SU-DHL-6 (cell line): ENCODE measurements around the gene PRDM10.

ENCODE experiments used
- H2AFZ ChIP-seq: fragments of 200-600 bp; sonication (generic); 2 replicates; pipeline ENCODE4 v1.6.1; 2014; ENCODE audit warnings: low read depth, mild to moderate bottlenecking, moderate library complexity, mixed read lengths, antibody characterized with exemption, low read length; ENCODE audit not compliant: severe bottlenecking
- H3F3A ChIP-seq: fragments of 200-600 bp; shearing (Covaris generic); 2 replicates; pipeline ENCODE4 v1.6.0; 2016; ENCODE audit warnings: antibody characterized with exemption, mild to moderate bottlenecking; ENCODE audit not compliant: insufficient read depth
- H3K27ac ChIP-seq: fragments of 200-600 bp; sonication (generic); 2 replicates; pipeline ENCODE4 v1.5.1; 2016; ENCODE audit warnings: low read depth, mild to moderate bottlenecking, low read length, moderate library complexity, mixed read lengths
- H3K27me3 ChIP-seq: fragments of 200-600 bp; sonication (generic), shearing (Covaris generic); 2 replicates; pipeline ENCODE4 v1.6.0; 2014; ENCODE audit warnings: mild to moderate bottlenecking, low read length
- H3K36me3 ChIP-seq: fragments of 200-600 bp; sonication (generic); 2 replicates; pipeline ENCODE4 v1.6.1; 2014; ENCODE audit warnings: mild to moderate bottlenecking, low read length, mixed read lengths
- H3K4me2 ChIP-seq: fragments of 300-600, 200-600 bp; shearing (Covaris generic), sonication (generic); 2 replicates; pipeline ENCODE4 v1.6.0; 2014; ENCODE audit warnings: low read length, low read depth, mild to moderate bottlenecking; ENCODE audit not compliant: poor library complexity, severe bottlenecking
- H3K4me3 ChIP-seq: fragments of 200-600 bp; sonication (generic); 2 replicates; pipeline ENCODE4 v1.5.1; 2014; ENCODE audit warnings: antibody characterized with exemption, low read length, mild to moderate bottlenecking, mixed read lengths; ENCODE audit not compliant: insufficient read depth, poor library complexity, severe bottlenecking
- H3K79me2 ChIP-seq: fragments of 200-600 bp; sonication (generic); 2 replicates; pipeline ENCODE4 v1.6.1; 2014; ENCODE audit warnings: mild to moderate bottlenecking, low read length, moderate library complexity; ENCODE audit not compliant: insufficient read depth
- H3K9ac ChIP-seq: fragments of 200-600 bp; sonication (generic); 2 replicates; pipeline ENCODE4 v1.7.0; 2014; ENCODE audit warnings: mild to moderate bottlenecking, low read length
- H3K9me2 ChIP-seq: fragments of 200-600 bp; sonication (generic); replicated peaks from 2 replicates; pipeline ENCODE4 v1.6.1; 2014; ENCODE audit warnings: low read length; ENCODE audit not compliant: insufficient read depth
- H3K9me3 ChIP-seq: fragments of 200-600 bp; sonication (generic); 2 replicates; pipeline ENCODE4 v1.6.1; 2014; ENCODE audit warnings: low read length, mixed read lengths; ENCODE audit not compliant: insufficient read depth
- H4K20me1 ChIP-seq: fragments of 200-600 bp; sonication (generic); 2 replicates; pipeline ENCODE4 v1.6.1; 2014; ENCODE audit warnings: low read depth, mild to moderate bottlenecking, antibody characterized with exemption, low read length, moderate library complexity, mixed read lengths
- CTCF ChIP-seq: fragments of 200-600 bp; sonication (generic); IDR thresholded peaks from one replicate; pipeline ENCODE4 v1.5.1; 2017; ENCODE audit warnings: antibody characterized with exemption, mild to moderate bottlenecking, low read length, moderate library complexity; ENCODE audit not compliant: insufficient read depth, poor library complexity, severe bottlenecking
- EZH2phosphoT487 ChIP-seq: fragments of 200-600 bp; sonication (generic), shearing (Covaris generic); conservative IDR thresholded peaks from 2 replicates; pipeline ENCODE4 v1.6.1; 2018; ENCODE audit warnings: mild to moderate bottlenecking, antibody characterized with exemption, low read length, moderate library complexity, mixed read lengths

The PRDM10 gene

GRCh38 chr11:130029137-130029536, 26.5 kb upstream of the PRDM10 start:
- TF ChIP-seq CTCF, result no peak
- no peak for TF ChIP-seq EZH2phosphoT487
- H3K9me3 ChIP-seq, result no peaks in the 10 kb centered on the region
- no peaks in the 10 kb centered on the region for H4K20me1 ChIP-seq
- no peak overlapping the region for H3K4me2 ChIP-seq
- H3K36me3 ChIP-seq, result no peaks in the 10 kb centered on the region
- H3K27me3 ChIP-seq, result no peaks in the 10 kb centered on the region
- no peaks in the 10 kb centered on the region for H3K9me2 ChIP-seq
- H3F3A ChIP-seq, result no peaks in the 10 kb centered on the region
- no peak overlapping the region for H2AFZ ChIP-seq
- H3K27ac ChIP-seq, result no peak overlapping the region
- H3K4me3 ChIP-seq, result no peak overlapping the region
- no peaks in the 10 kb centered on the region for H3K79me2 ChIP-seq
- no peak overlapping the region for H3K9ac ChIP-seq

GRCh38 chr11:130025371-130025770, 22.7 kb upstream of the PRDM10 start:
- Histone ChIP-seq H3K79me2 (no peaks in the 10 kb centered on the region), H3K9ac (no peak overlapping the region), H3K27me3 (no peaks in the 10 kb centered on the region), H3K4me2 (no peak overlapping the region), H2AFZ (no peak overlapping the region), H3K4me3 (no peak overlapping the region), H4K20me1 (no peaks in the 10 kb centered on the region), H3K9me2 (no peaks in the 10 kb centered on the region), H3F3A (peaks cover 9% of the 10 kb centered on the region; the same call in 1 of the 2 replicates), H3K36me3 (no peaks in the 10 kb centered on the region), H3K9me3 (no peaks in the 10 kb centered on the region), H3K27ac (no peak overlapping the region)
- TF ChIP-seq EZH2phosphoT487 (no peak), CTCF (no peak)

GRCh38 chr11:130024361-130024760, 21.7 kb upstream of the PRDM10 start:
- no peaks in the 10 kb centered on the region for H4K20me1 ChIP-seq
- H3K9ac ChIP-seq, result no peak overlapping the region
- H3K79me2 ChIP-seq, result no peaks in the 10 kb centered on the region
- H3K4me2 ChIP-seq, result no peak overlapping the region
- no peak overlapping the region for H3K27ac ChIP-seq
- H3F3A ChIP-seq, result peaks cover 18% of the 10 kb centered on the region; the same call in 1 of the 2 replicates
- no peaks in the 10 kb centered on the region for H3K27me3 ChIP-seq
- H3K9me2 ChIP-seq, result no peaks in the 10 kb centered on the region
- no peaks in the 10 kb centered on the region for H3K36me3 ChIP-seq
- no peak overlapping the region for H2AFZ ChIP-seq
- H3K4me3 ChIP-seq, result no peak overlapping the region
- H3K9me3 ChIP-seq, result no peaks in the 10 kb centered on the region
- TF ChIP-seq EZH2phosphoT487, result no peak
- no peak for TF ChIP-seq CTCF

GRCh38 chr11:130023204-130023603, 20.6 kb upstream of the PRDM10 start:
- no peaks in the 10 kb centered on the region for H4K20me1 ChIP-seq
- H3K4me2 ChIP-seq, result peak overlapping the region; percentile 30
- H2AFZ ChIP-seq, result no peak overlapping the region
- TF ChIP-seq CTCF (no peak), EZH2phosphoT487 (no peak)
- peaks cover 18% of the 10 kb centered on the region; the same call in 1 of the 2 replicates for H3F3A ChIP-seq
- no peak overlapping the region for H3K4me3 ChIP-seq
- no peak overlapping the region for H3K9ac ChIP-seq
- no peaks in the 10 kb centered on the region for H3K36me3 ChIP-seq
- no peaks in the 10 kb centered on the region for H3K9me3 ChIP-seq
- H3K27ac ChIP-seq, result no peak overlapping the region
- H3K9me2 ChIP-seq, result no peaks in the 10 kb centered on the region
- H3K27me3 ChIP-seq, result no peaks in the 10 kb centered on the region
- H3K79me2 ChIP-seq, result no peaks in the 10 kb centered on the region
